ENCODE measurements around the gene MEN1. TPM values are rescaled to one million over a fixed set of nuclear protein-coding genes. Genes with fewer than 3 reads are reported as not detected.
A peak's percentile ranks its signal among the peaks of the same experiment; 100 is the strongest.

The MEN1 gene
- total RNA-seq: 10 to 100 TPM; 35.8 to 37.0 TPM

- peak; percentile 90 for DNase-seq
- H3K9me3 Mint-ChIP-seq: no peaks in the 10 kb centered on the region
- peak within 1 kb of the TSS; percentile 91 for H3K27ac Mint-ChIP-seq
- peaks cover 8% of the 10 kb centered on the region for H3K36me3 Mint-ChIP-seq
- no peaks in the 10 kb centered on the region for H3K27me3 Mint-ChIP-seq
- peak within 1 kb of the TSS; percentile 97 for H3K4me3 Mint-ChIP-seq
- H3K4me1 Mint-ChIP-seq: peaks cover 17% of the 10 kb centered on the region
Observed at GRCh38 chr11:64810271-64810890, at the start of gene MEN1. MEN1 (minus strand) TSS chr11:64810551; CDS start chr11:64810109, 442 bp downstream.

GRCh38 chr11:64859542-64860414, 49.4 kb upstream of the MEN1 start:
- peak overlapping the region; percentile 99 for H3K27ac Mint-ChIP-seq
- peak overlapping the region; percentile 70 for H3K4me3 Mint-ChIP-seq
- no peaks in the 10 kb centered on the region for H3K27me3 Mint-ChIP-seq
- peaks cover 58% of the 10 kb centered on the region for H3K36me3 Mint-ChIP-seq
- H3K4me1 Mint-ChIP-seq: peaks cover 85% of the 10 kb centered on the region
- no peaks in the 10 kb centered on the region for H3K9me3 Mint-ChIP-seq
- peak; percentile 76 for DNase-seq

GRCh38 chr11:64858467-64859263, 48.3 kb upstream of the MEN1 start:
- no peaks in the 10 kb centered on the region for H3K9me3 Mint-ChIP-seq
- peaks cover 66% of the 10 kb centered on the region for H3K36me3 Mint-ChIP-seq
- peak overlapping the region; percentile 70 for H3K4me3 Mint-ChIP-seq
- H3K27me3 Mint-ChIP-seq: no peaks in the 10 kb centered on the region
- peak overlapping the region; percentile 99 for H3K27ac Mint-ChIP-seq
- peaks cover 85% of the 10 kb centered on the region for H3K4me1 Mint-ChIP-seq
- DNase-seq: peak; percentile 70

- H3K4me3 Mint-ChIP-seq: no peak overlapping the region
Observed at GRCh38 chr11:64857485-64857884, 47.1 kb upstream of the MEN1 start.

GRCh38 chr11:64856382-64857227, 46.3 kb upstream of the MEN1 start:
- Mint-ChIP-seq H3K27me3 (no peaks in the 10 kb centered on the region), H3K27ac (peak overlapping the region; percentile 85), H3K9me3 (no peaks in the 10 kb centered on the region), H3K36me3 (peaks cover 72% of the 10 kb centered on the region), H3K4me3 (peak overlapping the region; percentile 58), H3K4me1 (peaks cover 89% of the 10 kb centered on the region)
- peak; percentile 80 for DNase-seq

More at GRCh38 chr11:64857485-64857884, 47.1 kb upstream of the MEN1 start:
- DNase-seq: no peak
- no peaks in the 10 kb centered on the region for H3K9me3 Mint-ChIP-seq
- H3K4me1 Mint-ChIP-seq: peaks cover 86% of the 10 kb centered on the region
- H3K27ac Mint-ChIP-seq: peak overlapping the region; percentile 85
- peaks cover 75% of the 10 kb centered on the region for H3K36me3 Mint-ChIP-seq
- H3K27me3 Mint-ChIP-seq: no peaks in the 10 kb centered on the region

GRCh38 chr11:64855596-64856304, 45.4 kb upstream of the MEN1 start:
- Mint-ChIP-seq H3K27me3 (no peaks in the 10 kb centered on the region), H3K4me1 (peaks cover 90% of the 10 kb centered on the region), H3K36me3 (peaks cover 69% of the 10 kb centered on the region), H3K9me3 (no peaks in the 10 kb centered on the region), H3K27ac (peak overlapping the region; percentile 85), H3K4me3 (peak overlapping the region; percentile 58)
- DNase-seq: no peak

- Mint-ChIP-seq H3K4me1 (peaks cover 89% of the 10 kb centered on the region), H3K4me3 (peak overlapping the region; percentile 58), H3K27ac (peak overlapping the region; percentile 85), H3K27me3 (no peaks in the 10 kb centered on the region), H3K9me3 (no peaks in the 10 kb centered on the region), H3K36me3 (peaks cover 62% of the 10 kb centered on the region)
- peak; percentile 58 for DNase-seq
Observed at GRCh38 chr11:64854534-64855502, 44.5 kb upstream of the MEN1 start.

- Mint-ChIP-seq H3K4me1 (peaks cover 89% of the 10 kb centered on the region), H3K9me3 (no peaks in the 10 kb centered on the region), H3K4me3 (peak overlapping the region; percentile 47), H3K27ac (peak overlapping the region; percentile 56), H3K27me3 (no peaks in the 10 kb centered on the region), H3K36me3 (peaks cover 56% of the 10 kb centered on the region)
- DNase-seq: no peak
Observed at GRCh38 chr11:64854157-64854533, 43.8 kb upstream of the MEN1 start.

GRCh38 chr11:64853709-64854108, 43.4 kb upstream of the MEN1 start:
- H3K36me3 Mint-ChIP-seq: peaks cover 51% of the 10 kb centered on the region
- no peaks in the 10 kb centered on the region for H3K27me3 Mint-ChIP-seq
- H3K4me3 Mint-ChIP-seq: peak overlapping the region; percentile 68
- no peak for DNase-seq
- peak overlapping the region; percentile 87 for H3K27ac Mint-ChIP-seq
- H3K4me1 Mint-ChIP-seq: peaks cover 88% of the 10 kb centered on the region
- H3K9me3 Mint-ChIP-seq: no peaks in the 10 kb centered on the region

GRCh38 chr11:64852804-64853509, 42.6 kb upstream of the MEN1 start:
- H3K36me3 Mint-ChIP-seq: peaks cover 44% of the 10 kb centered on the region
- H3K9me3 Mint-ChIP-seq: no peaks in the 10 kb centered on the region
- peaks cover 87% of the 10 kb centered on the region for H3K4me1 Mint-ChIP-seq
- no peaks in the 10 kb centered on the region for H3K27me3 Mint-ChIP-seq
- peak overlapping the region; percentile 68 for H3K4me3 Mint-ChIP-seq
- peak overlapping the region; percentile 87 for H3K27ac Mint-ChIP-seq
- no peak for DNase-seq

- Mint-ChIP-seq H3K4me1 (peaks cover 83% of the 10 kb centered on the region), H3K4me3 (peak overlapping the region; percentile 34)
- no peak for DNase-seq
Observed at GRCh38 chr11:64851831-64852351, 41.5 kb upstream of the MEN1 start.

GRCh38 chr11:64850979-64851567, 40.7 kb upstream of the MEN1 start:
- peak overlapping the region; percentile 87 for H3K27ac Mint-ChIP-seq
- H3K4me3 Mint-ChIP-seq: peak overlapping the region; percentile 27
- peak; percentile 84 for DNase-seq
- no peaks in the 10 kb centered on the region for H3K27me3 Mint-ChIP-seq
- H3K36me3 Mint-ChIP-seq: peaks cover 33% of the 10 kb centered on the region
- H3K9me3 Mint-ChIP-seq: no peaks in the 10 kb centered on the region
- H3K4me1 Mint-ChIP-seq: peaks cover 75% of the 10 kb centered on the region

More at GRCh38 chr11:64851831-64852351, 41.5 kb upstream of the MEN1 start:
- H3K36me3 Mint-ChIP-seq: peaks cover 39% of the 10 kb centered on the region
- H3K27ac Mint-ChIP-seq: peak overlapping the region; percentile 87
- H3K9me3 Mint-ChIP-seq: no peaks in the 10 kb centered on the region
- H3K27me3 Mint-ChIP-seq: no peaks in the 10 kb centered on the region

Data from activated naive CD8-positive, alpha-beta T cell treated with anti-CD3 and anti-CD28 coated beads for 36 hours (primary cell).